GM19438 (cell line): ENCODE measurements around the gene LRRC45.
A peak's percentile ranks its signal among the peaks of the same experiment; 100 is the strongest.

ENCODE experiments used
- ATAC-seq: cut with Tn5 transposase; IDR thresholded peaks from one replicate; pipeline ENCODE4 v1.9.1; 2021; ENCODE audit warnings: low read depth; ENCODE audit not compliant: unreplicated experiment

Gene LRRC45

DNA sequence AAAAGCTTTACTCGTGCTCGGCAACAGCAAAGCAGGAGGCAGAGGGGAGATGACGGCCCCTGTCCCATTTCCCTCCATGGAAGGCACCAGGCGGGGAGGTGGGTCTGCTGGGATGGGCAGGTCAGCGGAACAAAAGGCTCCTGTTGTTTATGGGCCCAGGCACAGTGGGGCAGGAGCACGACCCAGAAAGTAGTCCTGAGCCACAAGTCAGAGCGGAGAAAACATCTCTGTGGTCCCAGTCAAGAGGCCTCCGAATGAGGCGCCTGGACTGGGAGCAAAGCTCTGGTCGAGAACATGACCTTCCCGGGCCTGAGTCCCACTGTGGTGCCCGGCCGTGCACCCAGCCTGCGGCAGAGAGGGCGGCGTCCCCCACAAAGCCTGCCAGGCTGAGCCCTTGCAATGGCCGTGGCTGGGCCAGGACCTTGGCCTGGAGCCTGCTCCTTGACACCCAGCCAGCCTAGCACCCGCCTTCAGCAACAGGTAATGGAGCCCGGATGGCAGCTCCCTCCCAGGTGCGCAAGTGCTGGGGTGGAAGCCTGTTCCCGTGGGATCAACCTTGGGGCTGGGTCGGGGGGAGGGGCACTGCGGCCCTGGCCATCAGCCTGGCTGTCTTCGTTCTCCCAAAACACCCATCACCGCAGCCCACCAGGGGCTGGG lies 24.9 kb downstream of the LRRC45 start:
- ATAC-seq = no peak

DNA sequence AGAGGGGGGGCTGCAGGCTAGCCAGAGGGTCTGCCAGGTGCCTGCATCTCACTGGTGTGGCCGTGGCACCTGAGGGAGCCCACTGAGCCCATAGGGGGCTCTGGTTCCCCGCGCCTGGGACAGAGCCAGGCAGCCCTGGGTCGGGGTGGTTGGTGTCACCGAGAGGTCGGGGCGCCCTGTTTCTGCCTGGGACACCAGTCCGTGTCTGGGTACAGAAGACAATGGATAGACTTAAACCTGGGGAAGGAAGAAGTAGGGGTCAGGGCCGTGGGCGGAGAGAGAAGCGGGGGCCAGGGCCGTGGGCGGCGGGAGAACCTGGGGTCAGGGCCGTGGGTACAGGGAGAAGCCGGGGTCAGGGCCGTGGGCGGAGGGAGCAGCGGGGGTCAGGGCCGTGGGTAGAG lies 25.5 kb downstream of the LRRC45 start:
- no peak for ATAC-seq

DNA sequence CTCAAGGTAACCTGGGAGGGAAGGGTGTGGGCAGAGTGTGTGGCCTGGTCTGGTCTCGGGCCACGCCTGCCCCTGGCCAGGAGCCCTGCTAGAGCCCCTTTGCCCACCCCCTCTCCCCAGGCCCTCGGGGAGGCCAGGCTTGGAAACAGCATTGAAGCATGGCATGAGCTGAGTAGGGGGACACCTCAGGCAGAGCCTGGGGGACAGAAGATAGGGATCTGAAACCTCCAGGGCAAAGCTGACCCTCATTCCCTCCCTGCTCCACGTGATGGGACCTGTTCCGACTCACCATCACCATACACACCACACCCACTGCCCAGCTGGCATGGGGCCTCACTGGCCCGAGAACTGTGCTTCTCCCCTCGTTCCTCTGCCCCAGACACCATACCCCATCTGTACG lies 26.0 kb downstream of the LRRC45 start:
- no peak for ATAC-seq

DNA sequence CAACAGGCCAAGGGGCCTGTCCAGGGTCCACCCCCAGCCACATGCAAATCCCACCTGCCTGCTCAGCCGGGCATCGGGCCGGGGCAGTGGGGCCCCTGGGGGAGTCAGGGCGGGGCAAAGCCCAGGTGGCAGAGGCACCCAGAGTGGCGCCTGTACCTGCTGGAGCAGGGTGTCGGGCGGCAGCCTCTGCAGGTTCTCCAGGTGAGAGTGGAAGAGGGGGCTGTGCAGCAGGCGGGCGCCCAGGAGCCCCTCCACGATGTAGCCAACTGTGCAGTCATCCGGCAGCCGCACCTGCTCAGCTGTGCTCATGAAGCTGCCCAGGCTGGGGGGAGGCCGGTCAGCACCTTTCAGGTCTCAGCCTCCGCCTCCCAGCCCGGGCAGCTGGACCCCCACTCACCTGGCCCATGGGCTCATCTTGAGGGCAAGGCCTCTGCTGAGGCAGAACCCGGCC lies 26.4 kb downstream of the LRRC45 start:
- ATAC-seq = no peak

DNA sequence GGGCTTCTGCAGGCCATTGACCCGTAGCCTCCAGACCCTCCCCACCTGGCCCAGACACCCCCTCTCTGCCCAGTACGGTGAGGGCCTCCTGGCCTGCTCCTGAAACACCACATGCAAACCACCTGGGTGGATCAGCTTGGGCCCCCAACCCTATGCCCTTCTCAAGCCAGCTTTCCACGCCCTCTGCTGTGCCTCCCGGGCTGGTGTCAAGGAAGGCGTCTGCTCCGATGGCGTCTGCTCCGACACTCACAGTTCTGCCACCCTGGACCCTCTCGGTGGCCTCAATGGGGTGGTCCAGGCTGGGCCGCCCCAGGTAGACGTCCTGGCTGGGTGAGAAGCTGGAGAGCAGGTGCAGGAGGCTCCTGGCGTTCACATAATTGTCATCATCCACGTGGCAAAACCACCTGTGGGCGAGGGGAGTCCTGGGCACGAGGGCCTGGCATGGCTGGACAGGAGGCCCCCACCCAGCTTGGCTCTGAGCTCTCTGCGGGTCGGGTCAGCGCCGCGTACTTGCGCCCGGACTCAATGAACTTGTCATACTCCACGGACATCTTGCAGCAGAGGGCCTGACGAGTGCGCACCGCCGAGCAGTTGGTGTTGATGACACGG lies 27.2 kb downstream of the LRRC45 start:
- ATAC-seq = no peak

DNA sequence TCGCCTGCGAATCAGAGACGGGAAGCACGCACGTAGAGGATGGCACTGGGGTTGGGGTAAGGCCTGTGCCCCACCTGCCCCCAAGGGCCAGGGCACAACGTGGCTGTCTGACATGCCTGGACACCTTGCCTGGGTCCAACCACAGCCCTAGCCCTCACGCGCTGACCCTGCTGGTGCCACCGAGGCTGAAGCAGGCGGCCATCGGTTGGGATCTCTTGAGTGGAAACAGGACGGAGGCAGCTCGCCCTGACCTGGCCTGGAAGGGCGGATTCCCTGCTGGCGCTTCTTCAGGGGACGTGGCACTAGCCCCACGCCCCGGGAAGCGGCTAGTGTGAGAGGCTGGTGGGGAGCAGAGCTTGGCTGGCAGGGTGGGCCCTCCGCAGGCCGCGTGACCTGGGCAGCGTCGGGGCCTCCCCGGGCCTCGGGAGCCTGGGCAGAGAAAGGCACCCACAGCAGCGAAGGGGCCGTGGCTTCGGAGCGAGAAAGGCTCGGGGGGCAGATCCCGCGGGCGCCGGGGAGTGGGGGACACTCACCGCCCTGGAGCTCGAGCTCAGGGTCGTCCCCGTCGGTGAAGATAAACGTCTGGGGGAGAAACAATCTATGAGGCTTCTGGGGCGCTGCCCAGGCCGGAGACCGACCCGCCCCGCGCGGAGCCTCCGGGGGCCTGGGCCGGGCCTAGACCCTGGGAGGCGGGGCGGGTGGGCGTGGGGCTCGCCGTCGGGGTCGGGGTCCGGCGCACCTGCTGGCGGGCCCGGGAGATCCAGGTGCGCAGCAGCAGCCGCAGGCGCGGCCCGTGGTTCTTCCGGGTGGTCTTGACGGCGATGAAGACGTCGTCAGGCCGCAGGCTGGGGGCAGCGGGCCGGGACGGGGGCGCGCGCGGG lies 27.9 kb downstream of the LRRC45 start:
- peak; percentile 5 for ATAC-seq

DNA sequence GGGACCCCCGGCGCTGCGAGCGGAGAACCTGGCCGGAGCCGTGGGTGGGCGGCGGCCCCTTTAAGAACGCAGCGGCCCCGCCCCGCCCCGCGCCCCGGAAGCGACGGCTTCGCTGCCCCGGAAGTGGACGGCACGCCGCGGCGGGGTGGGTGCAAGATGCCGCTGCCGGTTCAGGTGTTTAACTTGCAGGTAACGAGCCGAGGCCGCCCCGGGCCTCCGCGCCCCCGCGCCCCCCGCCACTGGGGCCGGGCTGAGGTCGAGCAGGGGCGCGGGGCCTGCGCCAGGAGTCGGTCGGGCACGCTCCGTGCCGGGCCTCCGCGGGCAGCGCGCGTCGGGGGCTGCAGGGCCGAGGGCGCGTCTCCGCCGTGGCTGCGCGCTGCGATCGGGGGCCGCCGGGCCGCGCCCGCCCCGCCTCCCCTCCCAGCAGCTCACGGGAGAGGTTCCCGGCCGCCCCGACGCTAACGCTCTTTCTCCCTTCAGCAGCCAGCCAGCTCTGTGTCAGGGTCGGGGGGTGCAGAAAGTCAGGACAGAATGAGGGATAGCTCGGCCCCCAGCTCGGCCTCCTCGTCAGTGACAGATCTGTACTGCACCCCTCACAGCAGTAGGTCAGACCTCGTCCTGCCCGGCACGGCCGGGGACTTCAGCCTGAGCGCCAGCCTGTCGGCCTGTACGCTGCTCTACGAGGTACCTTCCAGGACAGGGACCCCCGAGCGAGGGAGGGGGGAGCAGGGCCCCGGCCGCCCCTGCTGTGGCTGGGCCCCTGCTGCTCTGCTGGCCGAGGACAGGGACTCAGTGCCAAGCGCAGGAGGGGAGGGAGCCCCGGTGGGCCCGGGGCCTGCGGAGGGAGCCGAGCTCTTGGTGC lies 28.9 kb downstream of the LRRC45 start, which contains the start of the genes GPS1 and RFNG:
TSS of gene GPS1 (plus strand) at position 123 of the 862 bp plus-strand sequence. CDS start at position 157, 34 bp downstream.
TSS of gene RFNG (minus strand) at position 36 of the 862 bp plus-strand sequence. CDS start 45 bp downstream, outside the sequence.
- peak; percentile 68 for ATAC-seq

DNA sequence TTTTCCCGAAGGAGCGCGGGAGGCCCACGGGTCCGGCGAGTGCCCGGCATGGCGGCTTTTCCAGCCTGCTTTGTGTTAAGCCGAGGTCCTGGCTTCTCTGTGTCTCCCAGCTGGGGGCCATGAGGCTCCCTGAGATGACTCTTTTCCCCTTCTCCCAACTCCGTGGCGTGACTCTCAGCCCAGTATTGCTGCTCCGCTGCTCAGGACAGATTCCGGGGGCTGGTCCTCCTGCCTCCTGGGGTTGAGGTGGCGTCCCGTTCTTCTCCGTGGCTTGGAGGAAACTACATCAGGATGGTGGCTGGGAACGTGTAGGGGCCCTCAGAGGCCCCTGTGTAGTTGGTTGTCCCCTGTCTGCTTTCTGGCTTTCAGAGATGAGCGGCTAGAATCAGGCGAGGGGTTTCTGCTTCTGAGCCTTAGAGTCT lies 29.5 kb downstream of the LRRC45 start:
- ATAC-seq = no peak

DNA sequence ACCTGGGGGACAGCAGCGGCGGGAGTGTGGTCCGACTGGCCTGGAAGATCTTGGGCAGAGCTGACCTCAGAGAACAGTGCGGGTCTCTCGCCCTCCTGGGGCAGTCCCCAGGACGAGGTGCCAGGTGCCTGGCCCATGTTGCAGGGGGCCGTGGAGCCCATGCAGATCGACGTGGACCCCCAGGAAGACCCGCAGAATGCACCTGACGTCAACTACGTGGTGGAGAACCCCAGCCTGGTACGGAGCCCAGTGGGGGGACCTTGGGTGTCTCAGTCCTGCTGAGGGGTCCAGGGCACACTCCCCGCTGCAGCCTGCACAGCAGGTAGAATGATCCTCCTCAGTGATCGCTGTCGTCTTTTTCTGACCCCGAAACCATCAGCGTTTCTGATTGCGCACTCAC lies 30.0 kb downstream of the LRRC45 start:
- no peak for ATAC-seq

DNA sequence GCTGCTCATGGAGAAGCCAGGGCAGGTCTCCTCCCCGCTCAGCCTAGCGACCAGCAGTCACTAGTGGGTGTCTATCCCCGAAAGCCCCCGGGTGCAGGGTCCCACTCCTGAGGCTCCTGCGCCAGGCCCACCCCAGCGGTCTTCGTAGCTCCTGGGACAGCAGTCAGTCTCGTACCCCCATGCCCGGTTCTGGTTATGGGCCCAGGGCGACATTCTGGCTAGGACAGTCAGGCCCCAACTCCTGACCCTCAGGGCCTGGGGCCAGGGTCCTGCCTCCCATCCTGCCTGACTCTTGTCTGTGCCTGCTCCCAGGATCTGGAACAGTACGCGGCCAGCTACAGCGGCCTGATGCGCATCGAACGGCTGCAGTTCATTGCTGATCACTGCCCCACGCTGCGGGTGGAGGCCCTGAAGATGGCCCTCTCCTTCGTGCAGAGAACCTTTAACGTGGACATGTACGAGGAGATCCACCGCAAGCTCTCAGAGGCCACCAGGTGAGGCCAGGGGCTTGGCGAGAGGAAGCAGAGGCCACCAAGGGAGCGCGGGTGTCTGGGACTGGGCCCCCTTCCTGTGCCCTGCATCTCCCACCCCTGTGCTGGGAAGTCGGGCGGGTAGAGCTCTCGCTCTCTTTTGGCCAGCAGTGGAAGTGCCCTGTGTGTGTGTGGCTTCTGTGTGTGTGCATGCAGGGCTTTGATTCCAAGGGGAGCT lies 30.6 kb downstream of the LRRC45 start:
- ATAC-seq = no peak

DNA sequence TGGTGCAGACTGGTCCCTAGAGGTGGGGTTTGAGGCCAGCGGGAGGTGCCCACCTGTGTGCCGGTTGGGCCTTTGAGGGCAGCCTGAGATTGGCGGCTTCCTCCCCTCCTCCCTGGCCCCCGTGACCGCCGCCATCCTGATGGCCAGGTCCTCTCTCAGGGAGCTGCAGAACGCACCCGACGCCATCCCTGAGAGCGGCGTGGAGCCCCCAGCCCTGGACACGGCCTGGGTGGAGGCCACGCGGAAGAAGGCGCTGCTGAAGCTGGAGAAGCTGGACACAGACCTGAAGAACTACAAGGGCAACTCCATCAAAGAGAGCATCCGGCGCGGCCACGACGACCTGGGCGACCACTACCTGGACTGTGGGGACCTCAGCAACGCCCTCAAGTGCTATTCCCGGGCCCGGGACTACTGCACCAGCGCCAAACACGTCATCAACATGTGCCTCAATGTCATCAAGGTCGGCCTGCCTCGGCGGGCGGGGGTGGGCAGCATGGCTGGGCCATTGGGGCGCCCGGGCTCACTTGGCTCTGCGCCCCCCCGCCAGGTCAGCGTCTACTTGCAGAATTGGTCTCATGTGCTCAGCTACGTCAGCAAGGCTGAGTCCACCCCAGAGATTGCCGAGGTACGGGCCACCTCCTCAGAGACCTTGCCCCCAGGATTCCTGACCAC lies 31.4 kb downstream of the LRRC45 start:
- ATAC-seq = no peak

DNA sequence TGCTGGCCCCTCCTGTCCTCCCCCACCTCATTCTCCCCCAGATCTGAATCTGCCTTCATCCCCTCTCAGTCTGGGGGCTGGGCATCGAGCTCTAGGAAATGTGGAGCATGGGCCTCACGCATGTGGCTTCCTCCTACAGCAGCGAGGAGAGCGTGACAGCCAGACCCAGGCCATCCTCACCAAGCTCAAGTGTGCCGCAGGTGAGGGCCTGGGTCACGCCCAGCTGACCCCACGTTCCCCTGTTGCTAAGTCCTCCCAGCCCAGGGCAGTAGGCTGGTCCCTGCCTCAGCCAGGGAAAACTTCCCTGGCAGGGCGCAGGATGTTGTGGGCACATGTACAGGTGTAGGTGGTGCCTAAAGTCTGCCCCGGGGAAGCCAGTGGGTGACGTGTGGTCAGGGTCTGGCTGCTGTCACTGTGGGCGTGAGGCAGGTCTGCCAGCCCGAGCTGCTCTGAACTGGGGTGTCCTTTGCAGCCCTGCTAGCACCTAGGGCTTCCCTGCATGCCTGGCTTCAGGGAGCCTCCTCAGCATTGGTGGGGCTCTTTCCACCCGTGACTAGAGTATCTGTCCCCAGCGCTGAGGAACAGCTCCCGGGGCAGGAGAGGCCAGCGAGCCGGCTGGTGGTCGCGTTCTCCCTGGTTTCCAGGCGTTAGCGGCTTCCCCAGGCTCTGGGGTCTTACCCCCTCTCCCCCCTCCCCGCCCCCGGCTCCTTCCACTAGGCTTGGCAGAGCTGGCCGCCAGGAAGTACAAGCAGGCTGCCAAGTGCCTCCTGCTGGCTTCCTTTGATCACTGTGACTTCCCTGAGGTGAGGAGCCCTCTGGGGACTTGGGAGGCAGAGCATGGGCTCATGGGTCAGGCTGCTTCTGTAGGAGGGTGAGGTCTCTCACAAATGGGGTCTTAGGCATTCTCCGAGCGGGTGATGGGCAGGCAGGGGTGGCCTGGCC lies 32.2 kb downstream of the LRRC45 start:
- no peak for ATAC-seq

DNA sequence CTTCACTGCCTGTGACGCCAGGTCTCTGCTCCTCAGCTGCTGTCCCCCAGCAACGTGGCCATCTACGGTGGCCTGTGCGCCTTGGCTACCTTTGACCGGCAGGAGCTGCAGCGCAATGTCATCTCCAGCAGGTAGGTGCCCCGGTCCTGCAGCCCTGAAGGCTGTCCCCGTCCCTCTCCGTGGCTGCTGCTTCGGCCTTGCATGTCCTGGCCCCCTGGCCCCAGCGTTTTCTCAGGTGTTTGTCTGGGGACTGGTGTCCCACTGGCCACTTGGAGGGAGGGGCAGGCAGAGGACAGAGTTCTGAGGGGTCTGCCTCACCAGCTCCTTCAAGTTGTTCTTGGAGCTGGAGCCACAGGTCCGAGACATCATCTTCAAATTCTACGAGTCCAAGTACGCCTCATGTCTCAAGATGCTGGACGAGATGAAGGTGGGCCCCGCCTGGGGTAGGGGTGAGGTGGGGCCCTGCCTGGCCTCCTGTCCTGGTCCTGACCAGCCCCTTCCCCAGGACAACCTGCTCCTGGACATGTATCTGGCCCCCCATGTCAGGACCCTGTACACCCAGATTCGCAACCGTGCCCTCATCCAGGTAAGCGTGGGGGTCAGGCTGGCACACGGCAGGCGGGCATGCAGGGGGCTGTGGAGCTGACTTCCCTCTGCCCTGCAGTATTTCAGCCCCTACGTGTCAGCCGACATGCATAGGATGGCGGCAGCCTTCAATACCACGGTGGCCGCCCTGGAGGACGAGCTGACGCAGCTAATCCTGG lies 33.0 kb downstream of the LRRC45 start:
- no peak for ATAC-seq

DNA sequence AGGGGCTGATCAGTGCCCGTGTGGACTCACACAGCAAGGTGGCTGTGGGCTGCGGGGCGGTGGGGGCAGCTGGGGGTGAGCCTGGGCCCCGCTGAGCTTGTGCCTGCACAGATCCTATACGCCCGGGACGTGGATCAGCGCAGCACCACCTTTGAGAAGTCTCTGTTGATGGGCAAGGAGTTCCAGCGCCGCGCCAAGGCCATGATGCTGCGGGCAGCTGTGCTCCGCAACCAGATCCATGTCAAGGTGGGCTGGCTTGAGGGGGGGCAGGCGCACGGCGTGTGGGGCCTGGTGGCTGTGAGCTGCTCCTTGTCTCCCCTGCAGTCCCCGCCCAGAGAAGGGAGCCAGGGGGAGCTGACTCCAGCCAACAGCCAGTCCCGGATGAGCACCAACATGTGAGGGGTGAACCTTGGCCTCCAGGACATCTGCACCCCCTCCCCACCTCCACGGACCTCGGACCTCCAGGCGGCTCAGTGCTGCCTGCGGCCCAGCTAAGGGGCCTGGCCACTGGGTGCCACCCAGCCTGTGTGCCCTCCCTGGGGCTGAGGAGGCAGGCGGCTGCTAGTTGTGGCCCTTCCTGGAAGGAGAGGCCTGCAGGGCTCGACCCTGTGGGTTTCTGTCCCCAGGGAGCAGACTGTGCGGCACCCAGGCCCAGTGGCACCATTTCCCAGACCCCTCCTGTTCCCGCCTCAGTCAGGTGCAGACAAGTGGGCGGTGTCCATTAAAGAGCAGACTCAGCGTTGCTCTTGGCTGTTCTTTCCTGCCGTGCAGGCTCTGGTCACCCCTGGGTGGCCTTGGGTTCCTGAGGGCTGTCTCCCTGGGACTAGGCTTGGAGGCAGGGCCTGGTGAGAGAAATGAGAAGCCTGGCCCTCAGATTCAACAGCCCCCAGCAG lies 33.9 kb downstream of the LRRC45 start:
- no peak for ATAC-seq

DNA sequence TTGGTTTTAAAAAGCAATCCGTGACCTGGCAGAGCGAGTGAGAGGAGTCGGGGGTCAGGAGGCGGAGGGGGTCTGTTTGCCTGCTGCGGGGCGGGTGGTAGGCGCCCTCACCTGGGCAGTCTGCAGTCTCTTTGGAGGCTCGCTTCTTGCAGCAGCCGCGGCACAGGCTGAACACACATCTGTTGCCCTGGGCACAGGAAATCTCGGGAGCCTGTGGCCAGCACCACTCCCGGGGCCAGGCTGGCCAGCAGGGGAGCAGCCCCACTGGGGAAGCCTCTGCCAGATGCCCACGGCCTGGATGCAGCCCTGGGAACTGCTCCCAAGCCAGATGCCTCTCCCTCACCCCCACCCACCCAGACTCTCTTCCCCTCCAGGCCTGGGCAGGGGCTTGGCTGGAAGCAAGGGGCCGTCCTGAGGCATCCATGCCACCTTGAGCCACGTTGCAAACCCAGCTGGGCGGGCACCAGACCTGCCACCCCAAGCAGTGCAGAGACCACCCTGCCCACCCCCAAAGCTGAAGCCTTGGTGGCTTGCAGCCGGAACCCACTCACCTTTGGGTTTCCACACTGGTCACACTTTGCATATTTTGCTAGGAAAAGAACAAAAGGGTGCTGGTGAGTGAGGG lies 35.2 kb downstream of the LRRC45 start:
- no peak for ATAC-seq

DNA sequence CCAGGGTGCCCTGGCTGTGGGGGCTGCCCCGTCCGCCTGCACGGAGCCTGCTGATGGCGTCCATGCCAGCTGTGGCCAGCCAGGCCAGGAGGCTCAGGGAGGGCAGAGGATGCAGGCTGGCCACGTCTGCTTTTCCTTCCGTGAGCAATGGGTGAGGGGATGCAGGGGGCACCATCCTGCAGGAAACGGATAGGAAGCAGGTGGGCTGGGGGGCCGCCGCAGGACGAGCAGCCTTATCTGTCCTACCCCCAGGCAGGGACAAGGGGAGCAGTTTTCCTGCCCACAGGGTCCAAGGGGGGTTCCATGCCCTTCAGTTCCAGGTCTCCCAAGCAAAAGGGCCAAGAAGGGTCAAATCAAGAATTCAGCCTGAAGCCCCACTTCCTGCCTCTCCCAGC lies 35.7 kb downstream of the LRRC45 start:
- ATAC-seq = no peak
